Suprapubic skin (tissue), 3 donors: ENCODE data around the gene TAF1B.

Source experiments
- POLR2A ChIP-seq, 2 donors: fragments of 450-650 bp; IDR thresholded peaks; one replicate each; pipeline ENCODE4 v1.6.1; 2017; ENCODE audit warnings: antibody characterized with exemption in 2 of 2, mild to moderate bottlenecking in 2 of 2, moderate library complexity in 2 of 2
- TF ChIP-seq, protein P1 (sequence below), 2 donors: fragments of 200-600 bp in 1 of 2; fragments of 450-650 bp in 1 of 2; sonication (generic) in 1 of 2; IDR thresholded peaks; one replicate each; pipeline ENCODE4 v1.5.1; 2016 to 2019; ENCODE audit warnings: antibody characterized with exemption in 2 of 2, mild to moderate bottlenecking in 1 of 2, moderate library complexity in 1 of 2

DNA sequence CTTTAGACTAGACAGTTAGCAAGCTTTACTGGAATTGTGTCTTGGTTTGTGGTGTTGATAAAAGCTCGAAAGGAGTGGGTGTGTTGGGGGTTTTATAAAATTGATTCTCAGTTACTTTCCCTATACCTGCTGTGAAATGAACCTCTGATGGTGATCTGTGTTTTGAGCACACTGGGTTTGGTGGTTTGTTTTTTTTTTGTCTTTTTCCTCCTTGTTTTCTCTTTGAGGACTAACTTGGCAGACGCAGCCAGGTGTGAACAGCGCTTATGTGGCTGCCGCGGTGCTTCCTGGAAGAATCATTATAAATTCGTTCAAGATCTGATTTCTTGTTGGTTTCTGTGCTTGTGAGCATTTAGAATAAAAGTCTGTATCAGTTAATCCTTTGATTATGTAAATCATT, 136.7 kb downstream of the TAF1B start:
- no peak for TF ChIP-seq POLR2A (IDR thresholded peaks at IDR 0.05)
- TF ChIP-seq, protein P1, sequence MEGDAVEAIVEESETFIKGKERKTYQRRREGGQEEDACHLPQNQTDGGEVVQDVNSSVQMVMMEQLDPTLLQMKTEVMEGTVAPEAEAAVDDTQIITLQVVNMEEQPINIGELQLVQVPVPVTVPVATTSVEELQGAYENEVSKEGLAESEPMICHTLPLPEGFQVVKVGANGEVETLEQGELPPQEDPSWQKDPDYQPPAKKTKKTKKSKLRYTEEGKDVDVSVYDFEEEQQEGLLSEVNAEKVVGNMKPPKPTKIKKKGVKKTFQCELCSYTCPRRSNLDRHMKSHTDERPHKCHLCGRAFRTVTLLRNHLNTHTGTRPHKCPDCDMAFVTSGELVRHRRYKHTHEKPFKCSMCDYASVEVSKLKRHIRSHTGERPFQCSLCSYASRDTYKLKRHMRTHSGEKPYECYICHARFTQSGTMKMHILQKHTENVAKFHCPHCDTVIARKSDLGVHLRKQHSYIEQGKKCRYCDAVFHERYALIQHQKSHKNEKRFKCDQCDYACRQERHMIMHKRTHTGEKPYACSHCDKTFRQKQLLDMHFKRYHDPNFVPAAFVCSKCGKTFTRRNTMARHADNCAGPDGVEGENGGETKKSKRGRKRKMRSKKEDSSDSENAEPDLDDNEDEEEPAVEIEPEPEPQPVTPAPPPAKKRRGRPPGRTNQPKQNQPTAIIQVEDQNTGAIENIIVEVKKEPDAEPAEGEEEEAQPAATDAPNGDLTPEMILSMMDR (IDR thresholded peaks at IDR 0.05) = no peak
